Germinal center (tissue), 1 donor: ENCODE results near the gene TAS2R43.
"Not testable (repeated sequence)": the region's sequence is repeated elsewhere in the genome, so short reads cannot be mapped to it uniquely, and the experiment has no call there.

Source experiments
- DNase-seq: peaks from one replicate; pipeline ENCODE4 v3.0.0; 2012; ENCODE audit warnings: mixed read lengths, low spot score

Gene TAS2R43

DNA sequence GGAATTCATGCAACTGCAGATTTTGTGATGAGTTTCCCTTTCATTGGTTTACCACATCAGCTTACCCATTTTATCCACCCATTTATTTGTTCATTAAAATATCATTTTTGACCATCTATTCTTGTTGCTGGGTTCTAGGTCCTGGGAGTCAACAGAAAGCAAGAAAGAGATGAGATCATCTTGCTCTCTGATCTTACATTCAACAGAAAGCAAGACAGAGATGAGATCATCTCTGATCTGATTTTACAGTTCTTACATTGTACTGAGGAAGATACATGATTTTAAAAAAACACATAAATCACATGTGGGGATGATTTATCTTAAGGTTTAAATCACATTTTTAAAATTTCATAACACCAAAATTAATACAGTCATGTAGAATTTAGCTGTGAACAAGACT lies 32.3 kb downstream of the TAS2R43 start:
- DNase-seq: no peak

- no peak for DNase-seq
Observed at GRCh38 chr12:11059041-11059440, 33.1 kb downstream of the TAS2R43 start.

- DNase-seq: no peak
Observed at GRCh38 chr12:11055306-11055705, 36.8 kb downstream of the TAS2R43 start.

GRCh38 chr12:11049806-11050531 lies 42.1 kb downstream of the TAS2R43 start:
- DNase-seq: not testable (repeated sequence)

DNA sequence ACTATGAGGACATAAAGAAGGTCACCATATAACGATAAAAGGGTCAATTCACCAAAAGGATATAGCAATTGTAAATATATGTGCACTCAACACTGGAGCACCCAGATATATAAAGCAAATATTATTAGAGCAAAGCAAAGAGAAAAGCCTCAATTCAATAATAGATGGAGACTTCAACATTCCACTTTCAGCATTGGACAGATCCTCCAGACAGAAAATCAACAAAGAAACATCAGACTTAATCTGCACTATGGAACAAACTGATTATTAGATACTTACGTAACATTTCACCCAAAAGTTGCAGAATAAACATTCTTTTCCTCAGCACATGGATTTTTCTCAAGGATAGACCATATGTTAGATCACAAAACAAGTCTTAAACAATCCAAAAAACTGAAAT lies 50.7 kb downstream of the TAS2R43 start:
- DNase-seq: not testable (repeated sequence)
